HG02571 (cell line): ENCODE measurements around the gene MISP.

Experiments used
- ATAC-seq: cut with Tn5 transposase; IDR thresholded peaks from one replicate; pipeline ENCODE4 v1.9.1; 2021; ENCODE audit warnings: mild to moderate bottlenecking, moderate library complexity; ENCODE audit not compliant: unreplicated experiment

MISP gene

GRCh38 chr19:746208-746819 lies 4.6 kb upstream of the MISP start:
- ATAC-seq = no peak

GRCh38 chr19:746956-747355 lies 4.0 kb upstream of the MISP start:
- no peak for ATAC-seq

- ATAC-seq = no peak
Observed at GRCh38 chr19:747432-748273, 3.3 kb upstream of the MISP start.

GRCh38 chr19:748274-748598 lies 2.7 kb upstream of the MISP start:
- ATAC-seq = no peak

DNA sequence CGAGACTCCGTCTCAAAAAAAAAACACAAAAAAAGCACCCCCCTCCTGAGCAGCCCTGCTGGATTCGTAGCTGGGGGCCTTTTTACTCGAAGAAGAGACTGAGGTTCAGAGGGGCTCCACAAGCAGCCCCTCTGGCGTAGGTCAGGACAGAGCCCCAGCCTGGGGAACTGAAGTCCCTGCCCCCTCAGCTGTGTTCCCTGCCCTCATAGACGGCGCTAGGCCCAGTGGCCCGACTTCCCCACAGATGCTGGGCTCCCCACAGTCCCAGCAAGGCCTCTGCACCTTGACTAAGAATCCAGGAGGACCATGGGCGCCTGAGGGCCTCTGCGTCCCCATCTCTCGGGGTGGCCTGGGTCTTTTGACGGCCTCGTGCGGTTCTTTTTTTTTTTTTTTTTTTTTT lies 1.1 kb upstream of the MISP start:
- ATAC-seq = no peak

GRCh38 chr19:751501-752341 lies 809 bp downstream of the MISP start:
- ATAC-seq = no peak

DNA sequence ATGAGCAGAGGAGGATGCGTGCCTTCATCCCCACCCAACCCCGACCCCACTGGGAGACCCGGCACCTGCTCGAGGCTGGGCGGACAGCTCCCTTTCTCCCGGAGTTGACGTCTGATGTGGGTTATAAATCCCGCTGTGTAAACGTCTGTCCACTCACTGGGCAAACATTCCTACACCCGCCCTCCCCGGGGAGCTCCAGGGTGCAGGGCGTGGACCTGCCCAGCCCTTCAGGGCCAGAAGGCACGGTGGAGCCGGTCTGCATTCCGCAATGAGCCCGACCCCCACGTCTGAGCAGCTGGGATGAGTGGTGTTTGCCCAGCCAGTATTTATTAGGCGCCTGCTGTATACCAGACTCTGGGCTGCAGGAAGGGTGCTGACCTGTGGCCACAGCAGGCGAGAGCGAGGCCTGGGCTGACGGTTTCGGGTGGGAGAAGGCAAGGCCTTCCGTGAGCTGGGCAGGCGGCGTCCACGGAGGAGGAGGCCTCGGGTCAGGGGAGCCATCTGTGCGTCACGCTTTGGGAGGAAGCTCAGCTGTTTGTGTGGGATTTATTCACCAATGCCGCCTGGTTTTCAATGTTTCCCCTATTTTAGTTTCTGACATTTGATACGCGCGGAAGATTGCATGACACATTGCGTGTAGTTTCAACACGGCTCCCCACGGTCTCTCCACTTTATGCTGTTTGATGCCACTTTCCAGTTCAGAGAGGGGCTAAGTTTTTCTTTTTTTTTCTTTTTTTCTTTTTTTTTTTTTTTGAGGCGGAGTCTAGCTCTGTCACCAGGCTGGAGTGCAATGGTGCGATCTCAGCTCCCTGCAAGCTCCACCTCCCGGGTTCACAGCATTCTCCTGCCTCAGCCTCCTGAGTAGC lies 2.0 kb downstream of the MISP start:
- no peak for ATAC-seq

DNA sequence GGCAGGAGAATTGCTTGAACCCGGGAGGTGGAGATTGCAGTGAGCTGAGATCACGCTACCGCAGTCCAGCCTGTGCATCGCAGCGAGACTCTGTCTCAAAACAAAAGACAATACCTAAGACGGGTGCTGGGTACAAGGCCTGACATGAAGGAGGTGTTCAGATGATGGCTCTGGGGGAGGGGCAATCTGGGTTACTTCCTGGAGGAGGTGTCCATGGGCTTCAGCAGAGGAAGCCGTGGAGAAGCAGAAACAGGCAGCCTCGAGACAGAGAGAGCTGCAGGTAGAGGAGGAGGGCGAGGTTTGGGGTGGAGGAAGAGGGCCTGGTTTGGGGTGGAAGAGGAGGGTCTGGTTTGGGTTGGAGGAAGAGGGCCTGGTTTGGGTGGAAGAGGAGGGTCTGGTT lies 3.6 kb downstream of the MISP start:
- no peak for ATAC-seq

- no peak for ATAC-seq
Observed at GRCh38 chr19:755063-755462, 4.2 kb downstream of the MISP start.

GRCh38 chr19:756236-756635 lies 5.3 kb downstream of the MISP start:
- ATAC-seq = no peak

- no peak for ATAC-seq
Observed at GRCh38 chr19:756821-757688, 6.1 kb downstream of the MISP start.

GRCh38 chr19:757811-758668 lies 7.1 kb downstream of the MISP start:
- no peak for ATAC-seq

DNA sequence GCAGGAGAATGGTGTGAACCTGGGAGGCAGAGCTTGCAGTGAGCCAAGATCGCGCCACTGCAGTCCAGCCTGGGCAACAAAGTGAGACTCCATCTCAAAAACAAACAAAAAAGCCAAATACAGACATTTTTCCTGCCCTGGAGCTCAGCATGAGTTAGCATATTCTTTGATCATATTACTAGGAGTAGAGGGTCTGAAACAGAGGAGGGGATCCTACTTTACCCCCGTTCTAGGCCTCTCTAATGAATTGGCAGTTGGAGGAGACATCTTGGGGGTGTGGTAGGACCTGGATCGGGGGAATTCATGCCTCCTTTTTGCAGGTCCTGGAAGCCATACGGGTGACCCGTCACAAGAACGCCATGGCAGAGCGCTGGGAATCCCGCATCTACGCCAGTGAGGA lies 12.3 kb downstream of the MISP start:
- no peak for ATAC-seq

DNA sequence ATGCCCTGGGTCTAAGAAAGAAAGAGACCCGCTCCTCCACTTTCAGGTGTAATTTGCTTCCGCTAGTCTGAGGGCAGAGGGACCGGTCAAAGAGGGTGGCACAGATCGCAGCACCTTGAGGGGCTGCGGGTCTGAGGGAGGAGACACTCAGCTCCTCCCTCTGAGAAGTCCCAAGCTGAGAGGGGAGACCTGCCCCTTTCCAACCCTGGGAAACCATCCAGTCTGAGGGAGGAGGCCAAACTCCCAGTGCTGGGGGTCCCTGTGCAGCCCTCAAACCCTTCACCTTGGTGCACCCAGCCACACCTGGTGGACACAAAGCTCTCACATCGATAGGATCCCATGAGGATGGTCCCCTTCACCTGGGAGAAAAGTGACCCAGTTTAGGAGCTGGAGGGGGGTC lies 13.0 kb downstream of the MISP start:
- no peak for ATAC-seq

GRCh38 chr19:764301-764700 lies 13.4 kb downstream of the MISP start:
- no peak for ATAC-seq

GRCh38 chr19:765179-765738 lies 14.3 kb downstream of the MISP start:
- no peak for ATAC-seq

DNA sequence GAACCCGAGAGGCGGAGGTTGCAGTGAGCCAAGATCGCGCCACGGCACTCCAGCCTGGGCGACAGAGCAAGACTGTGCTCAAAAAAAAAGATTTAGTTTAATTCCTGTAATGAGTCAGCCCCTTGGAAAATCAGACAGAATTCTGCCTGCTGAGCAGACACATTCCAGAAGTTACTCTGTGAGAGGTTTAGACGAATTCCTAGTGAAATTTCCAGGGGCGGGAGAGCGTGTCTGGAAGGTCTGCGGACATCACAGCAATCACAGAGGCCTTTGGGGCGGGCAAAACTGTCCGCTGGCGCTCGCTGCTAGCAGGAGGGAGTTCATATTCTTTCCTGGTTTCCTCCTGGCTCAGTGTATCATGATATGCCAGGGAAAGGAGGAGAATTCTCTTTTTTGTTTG lies 17.5 kb downstream of the MISP start:
- no peak for ATAC-seq

GRCh38 chr19:769616-770015 lies 18.7 kb downstream of the MISP start:
- no peak for ATAC-seq

DNA sequence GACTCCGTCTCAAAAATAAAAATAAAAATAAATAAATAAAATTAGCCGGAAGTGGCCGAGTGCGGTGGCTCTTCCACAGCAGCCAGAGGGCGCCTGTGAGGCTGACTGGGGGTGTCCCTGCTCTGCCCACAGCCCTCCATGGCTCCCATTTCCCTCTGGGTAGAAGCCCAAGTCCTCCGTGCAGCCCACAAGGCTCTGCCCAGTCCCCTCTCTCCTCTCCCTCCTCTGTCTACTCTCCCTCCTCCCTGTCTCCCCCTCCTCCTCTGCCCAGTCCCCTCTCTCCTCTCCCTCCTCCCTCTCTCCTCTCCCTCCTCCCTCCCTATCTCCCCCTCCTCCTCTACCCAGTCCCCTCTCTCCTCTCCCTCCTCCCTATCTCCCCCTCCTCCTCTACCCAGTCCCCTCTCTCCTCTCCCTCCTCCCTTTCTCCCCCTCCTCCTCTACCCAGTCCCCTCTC lies 20.4 kb downstream of the MISP start:
- no peak for ATAC-seq
